GM18861 (cell line): ENCODE results near the gene C2CD4A.
"Not testable (repeated sequence)": the region's sequence is repeated elsewhere in the genome, so short reads cannot be mapped to it uniquely, and the experiment has no call there.

Source experiments
- ATAC-seq: cut with Tn5 transposase; IDR thresholded peaks from one replicate; pipeline ENCODE4 v1.9.1; 2021; ENCODE audit not compliant: unreplicated experiment

The C2CD4A gene

GRCh38 chr15:62066663-62067447 lies at the start of gene C2CD4A:
Gene C2CD4A, plus strand, starts transcription at chr15:62066977. Its CDS starts 637 bp downstream, at chr15:62067614.
- no peak for ATAC-seq

GRCh38 chr15:62020576-62021160 lies 46.1 kb upstream of the C2CD4A start:
- ATAC-seq, result no peak

- no peak for ATAC-seq
These were observed 44.7 kb upstream of the C2CD4A start for GRCh38 chr15:62021991-62022600.

- no peak for ATAC-seq
These were observed 40.1 kb upstream of the C2CD4A start for GRCh38 chr15:62026487-62027262.

GRCh38 chr15:62027263-62027565 lies 39.6 kb upstream of the C2CD4A start:
- no peak for ATAC-seq

DNA sequence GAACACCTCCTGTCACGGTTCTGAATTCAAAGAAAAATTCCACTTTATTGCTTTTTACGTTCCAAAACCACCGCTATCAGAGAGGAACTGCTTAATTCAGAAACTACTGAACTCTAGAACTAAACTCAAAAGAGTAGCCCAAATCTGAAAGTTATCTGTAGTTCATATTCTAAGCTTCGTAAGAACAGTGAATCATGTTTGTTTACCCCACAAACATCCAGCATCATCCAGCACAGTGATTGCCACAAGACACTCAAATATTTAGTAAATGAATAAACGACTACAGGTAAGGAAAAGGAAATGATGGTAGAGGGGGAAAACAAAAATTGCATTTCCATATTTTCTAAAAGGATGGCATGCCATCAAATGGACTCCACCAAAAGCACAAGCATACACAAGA lies 38.9 kb upstream of the C2CD4A start:
- ATAC-seq, result no peak

DNA sequence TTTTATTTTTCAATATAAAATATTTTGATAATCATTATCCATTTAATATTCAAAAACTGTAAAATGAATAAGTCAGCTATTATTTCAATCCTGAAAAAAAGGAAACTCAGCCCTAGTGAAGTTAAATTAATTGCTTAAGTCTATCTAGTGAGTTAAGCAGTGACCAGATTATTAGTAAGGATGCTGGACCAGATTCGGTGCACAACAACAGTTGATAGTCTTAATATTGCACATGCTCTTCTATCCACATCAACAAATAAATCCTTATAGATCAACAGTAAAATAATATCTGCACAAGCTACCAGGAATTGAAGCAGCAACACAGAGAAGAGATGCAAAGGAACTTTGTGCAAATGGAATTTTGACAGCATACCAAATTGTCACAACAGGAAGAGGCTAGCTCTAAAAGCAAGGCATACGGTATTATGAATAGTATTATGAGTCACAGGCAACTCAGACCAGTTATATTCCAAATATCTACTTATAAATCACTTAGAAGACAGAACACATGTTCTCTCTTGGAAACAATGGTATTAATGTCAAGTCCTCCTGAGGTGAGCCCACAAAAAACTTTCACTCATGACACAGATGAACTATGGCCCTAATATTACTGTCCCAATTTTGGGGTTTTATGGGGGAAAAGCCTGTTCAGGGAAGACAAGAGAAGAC lies 31.4 kb upstream of the C2CD4A start:
- no peak for ATAC-seq

- peak; percentile 76 for ATAC-seq
These were observed 20.6 kb upstream of the C2CD4A start for GRCh38 chr15:62046078-62046743.

DNA sequence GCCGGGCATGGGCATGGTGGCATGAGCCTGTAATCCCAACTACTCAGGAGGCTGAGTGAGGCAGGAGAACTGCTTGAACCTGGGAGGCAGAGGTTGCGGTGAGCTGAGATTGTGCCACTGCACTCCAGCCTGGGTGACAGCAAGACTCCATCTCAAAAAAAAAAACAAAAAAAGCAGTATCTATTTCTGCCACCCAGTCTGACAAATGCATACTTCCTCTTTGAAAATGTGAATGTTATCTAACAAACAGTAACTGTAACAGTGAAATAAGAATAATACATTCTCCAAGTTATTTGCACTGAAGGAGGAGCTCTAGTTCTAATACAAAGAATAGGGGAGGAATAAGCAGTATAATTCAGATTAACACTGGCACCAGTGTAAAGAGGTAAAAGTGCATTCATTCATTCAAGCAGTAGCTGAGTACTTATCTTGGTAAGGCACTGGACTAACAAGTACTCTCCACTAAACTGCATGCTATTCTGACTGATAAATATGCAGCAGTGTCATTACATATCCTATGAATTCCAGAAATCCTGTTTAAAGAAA lies 19.4 kb upstream of the C2CD4A start:
- ATAC-seq, result no peak

- not testable (repeated sequence) for ATAC-seq
These were observed 18.5 kb upstream of the C2CD4A start for GRCh38 chr15:62048254-62048653.

GRCh38 chr15:62050115-62050514 lies 16.7 kb upstream of the C2CD4A start:
- ATAC-seq, result no peak

- ATAC-seq, result no peak
These were observed 15.6 kb upstream of the C2CD4A start for GRCh38 chr15:62051166-62051565.

DNA sequence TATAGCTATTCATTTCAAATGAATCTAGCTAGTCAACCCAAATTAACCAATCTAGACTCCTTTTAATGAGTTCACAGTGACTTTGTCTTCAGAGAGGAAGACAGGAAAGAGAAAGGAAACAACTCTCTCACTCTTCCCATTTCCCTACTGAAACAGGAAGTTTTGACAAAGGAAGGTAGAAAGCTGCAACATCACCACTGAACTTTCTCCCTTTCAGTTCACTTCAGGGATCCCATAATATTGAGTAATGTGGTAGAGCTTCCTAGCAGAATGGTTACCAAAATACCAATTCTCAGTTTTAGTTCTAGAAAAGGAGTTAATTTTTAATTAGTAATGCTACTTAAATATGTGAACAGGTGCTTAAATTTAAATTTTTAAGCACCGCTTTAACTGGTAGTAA lies 14.1 kb upstream of the C2CD4A start:
- no peak for ATAC-seq

DNA sequence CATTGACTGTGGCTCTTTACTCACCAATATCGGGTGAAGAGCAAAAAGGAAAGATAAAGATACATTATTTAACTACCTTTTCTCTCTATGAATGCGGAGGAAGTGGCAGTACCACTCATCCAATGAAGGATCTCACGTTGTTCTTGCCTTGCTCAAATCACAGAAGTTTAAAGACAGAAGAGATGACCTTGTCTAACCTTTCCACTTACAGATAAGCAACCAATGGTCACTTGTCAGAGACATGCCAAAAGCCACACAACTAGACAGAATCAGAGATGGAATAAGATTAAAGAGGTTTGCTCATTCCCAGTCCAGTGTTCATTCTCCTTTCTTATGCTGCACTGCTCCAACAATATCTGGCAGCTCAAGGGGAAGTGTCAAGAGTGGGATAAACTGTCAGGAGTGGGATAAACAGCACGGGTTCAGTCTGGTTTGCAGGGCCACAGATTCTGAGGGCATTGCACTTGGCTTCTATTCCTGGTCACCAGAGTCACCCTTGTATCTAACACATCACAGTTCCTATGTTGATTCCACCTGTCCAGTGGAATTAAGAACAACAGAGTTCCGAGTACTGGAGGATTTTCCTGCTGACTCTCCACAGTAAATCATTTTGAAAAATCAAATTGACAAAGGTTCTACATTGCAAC lies 13.2 kb upstream of the C2CD4A start:
- no peak for ATAC-seq

DNA sequence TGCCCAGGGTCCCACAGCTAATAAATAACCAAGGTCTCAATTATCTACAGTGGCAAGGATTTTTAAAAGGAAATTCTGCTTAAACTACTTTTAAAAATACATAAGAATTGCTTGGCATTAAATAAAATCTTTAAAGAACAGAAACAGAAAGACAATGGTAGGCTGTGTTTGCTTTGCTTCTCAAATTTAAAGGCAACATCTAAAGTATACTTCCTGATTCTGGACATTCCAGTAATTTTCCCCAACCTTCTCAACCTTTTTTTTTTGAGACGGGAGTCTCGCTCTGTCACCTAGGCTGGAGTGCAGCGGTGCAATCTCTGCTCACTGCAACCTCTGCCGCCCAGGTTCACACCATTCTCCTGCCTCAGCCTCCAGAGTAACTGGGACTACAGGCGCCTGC lies 11.8 kb upstream of the C2CD4A start:
- no peak for ATAC-seq

GRCh38 chr15:62057341-62057980 lies 9.3 kb upstream of the C2CD4A start:
- ATAC-seq, result no peak

DNA sequence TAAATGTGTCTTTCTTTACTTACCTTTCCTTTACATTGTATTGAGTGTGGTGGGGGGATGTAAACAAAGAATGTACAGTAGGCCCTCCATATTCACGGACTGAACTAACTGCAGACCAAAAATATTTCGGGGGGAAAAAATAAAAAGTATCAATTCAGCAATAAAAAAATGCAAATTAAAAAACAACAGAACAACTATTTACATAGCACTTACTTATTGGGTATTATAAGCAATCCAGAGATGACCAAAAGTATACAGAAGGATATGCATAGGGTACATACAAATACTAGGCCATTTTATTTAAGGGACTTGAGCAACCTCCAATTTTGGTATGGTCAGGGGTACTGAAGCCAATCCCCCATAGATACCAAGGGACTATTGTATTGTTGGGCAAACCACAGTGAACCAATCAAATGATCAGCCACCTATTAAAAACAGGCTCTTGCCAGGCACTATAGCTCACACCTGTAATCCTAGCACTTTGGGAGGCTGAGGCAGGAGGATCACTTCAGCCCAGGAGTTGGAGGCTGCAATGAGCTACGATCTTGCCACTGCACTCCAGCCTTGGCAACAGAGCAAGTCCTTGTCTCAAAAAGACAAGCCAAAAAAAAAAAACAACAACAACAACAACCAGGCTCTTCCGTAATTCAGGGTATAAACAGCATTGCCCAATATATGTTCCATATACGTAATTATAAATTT lies 8.3 kb upstream of the C2CD4A start:
- ATAC-seq, result no peak

DNA sequence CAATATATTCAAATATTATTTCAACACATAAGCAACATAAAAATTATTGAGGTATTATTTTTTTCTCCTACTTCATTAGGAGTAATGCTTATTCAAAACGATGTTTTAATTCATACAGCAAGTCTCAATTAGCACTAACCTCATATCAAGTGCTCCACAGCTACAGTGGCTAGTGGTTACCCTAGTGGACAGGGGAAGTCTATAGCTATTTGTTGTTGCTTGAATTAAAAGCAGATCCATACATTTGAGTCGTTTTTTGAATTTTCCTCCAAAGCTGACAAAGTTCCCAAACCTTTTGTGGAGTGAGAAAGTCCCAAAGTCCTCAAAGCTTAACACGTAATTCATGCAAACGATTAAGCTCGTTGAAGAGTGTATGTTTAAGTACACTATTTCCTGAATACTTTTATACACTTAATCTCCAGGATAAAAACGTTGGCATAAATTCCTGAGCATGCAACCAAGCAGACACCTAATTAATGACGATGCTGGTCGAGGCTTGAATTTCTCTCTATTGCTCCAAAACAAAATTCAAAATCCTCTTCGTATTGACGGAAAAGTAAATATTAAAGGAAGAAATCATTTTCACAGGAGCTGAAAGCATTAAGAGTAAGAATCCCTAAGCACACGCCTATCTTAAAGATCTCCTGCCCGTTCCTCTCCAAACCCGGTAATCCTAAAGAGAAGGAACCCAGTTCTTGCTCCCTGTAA lies 7.5 kb upstream of the C2CD4A start:
- no peak for ATAC-seq
